NCI-H774 (cell line): ENCODE results near the gene ACSL5.
"Not testable (repeated sequence)": the region's sequence is repeated elsewhere in the genome, so short reads cannot be mapped to it uniquely, and the experiment has no call there.

ENCODE experiments used
- DNase-seq: peaks from one replicate; lab custom pipeline; 2025; lab: John Stamatoyannopoulos, UW

Gene ACSL5

DNA sequence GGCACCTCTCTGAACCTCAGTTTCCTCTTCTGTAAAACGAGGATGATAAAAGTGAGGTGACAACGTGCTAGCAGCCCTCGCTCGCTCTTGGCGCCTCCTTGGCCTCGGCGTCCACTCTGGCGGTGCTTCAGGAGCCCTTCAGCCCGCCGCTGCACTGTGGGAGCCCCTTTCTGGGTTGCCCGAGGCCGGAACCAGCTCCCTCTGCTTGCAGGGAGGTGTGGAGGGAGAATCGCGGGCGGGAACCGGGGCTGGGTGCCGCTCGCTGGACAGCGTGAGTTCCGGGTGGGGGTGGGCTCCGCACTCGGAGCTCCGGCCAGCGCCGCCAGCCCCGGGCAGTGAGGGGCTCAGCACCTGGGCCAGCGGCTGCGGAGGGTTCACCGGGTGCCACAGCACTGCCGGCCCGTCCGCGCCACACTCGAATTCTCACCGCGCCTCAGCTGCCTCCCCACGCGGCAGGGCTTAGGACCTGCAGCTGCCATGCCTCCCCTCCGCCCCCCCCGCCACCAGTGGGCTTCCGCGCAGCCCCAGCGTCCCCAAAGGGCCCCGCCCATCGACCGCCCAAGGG, 24.3 kb upstream of the ACSL5 start:
- DNase-seq: no peak

GRCh38 chr10:112351146-112351545, 22.8 kb upstream of the ACSL5 start:
- no peak for DNase-seq

- DNase-seq: no peak
These were observed 21.9 kb upstream of the ACSL5 start for GRCh38 chr10:112352044-112352443.

DNA sequence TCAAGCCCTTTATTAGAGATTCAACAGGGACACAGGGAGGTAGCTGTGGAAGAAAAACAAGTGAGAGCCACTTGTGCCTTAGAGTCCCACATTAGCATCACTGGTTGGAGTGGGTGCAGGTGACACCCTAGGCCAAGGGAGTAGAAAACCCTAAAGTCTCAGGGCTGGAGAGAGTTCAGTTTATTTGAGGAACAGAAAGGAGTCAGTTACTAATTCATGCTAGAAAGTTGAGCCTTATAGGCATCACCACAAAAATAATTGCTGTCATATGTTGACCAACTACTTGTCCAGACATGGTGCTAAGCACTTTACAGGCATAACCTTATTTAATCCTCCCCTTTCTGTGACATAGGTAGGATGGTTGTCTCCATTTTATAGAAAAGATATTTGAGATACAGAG, 20.9 kb upstream of the ACSL5 start:
- DNase-seq: no peak

GRCh38 chr10:112356686-112357085, 17.2 kb upstream of the ACSL5 start:
- no peak for DNase-seq

DNA sequence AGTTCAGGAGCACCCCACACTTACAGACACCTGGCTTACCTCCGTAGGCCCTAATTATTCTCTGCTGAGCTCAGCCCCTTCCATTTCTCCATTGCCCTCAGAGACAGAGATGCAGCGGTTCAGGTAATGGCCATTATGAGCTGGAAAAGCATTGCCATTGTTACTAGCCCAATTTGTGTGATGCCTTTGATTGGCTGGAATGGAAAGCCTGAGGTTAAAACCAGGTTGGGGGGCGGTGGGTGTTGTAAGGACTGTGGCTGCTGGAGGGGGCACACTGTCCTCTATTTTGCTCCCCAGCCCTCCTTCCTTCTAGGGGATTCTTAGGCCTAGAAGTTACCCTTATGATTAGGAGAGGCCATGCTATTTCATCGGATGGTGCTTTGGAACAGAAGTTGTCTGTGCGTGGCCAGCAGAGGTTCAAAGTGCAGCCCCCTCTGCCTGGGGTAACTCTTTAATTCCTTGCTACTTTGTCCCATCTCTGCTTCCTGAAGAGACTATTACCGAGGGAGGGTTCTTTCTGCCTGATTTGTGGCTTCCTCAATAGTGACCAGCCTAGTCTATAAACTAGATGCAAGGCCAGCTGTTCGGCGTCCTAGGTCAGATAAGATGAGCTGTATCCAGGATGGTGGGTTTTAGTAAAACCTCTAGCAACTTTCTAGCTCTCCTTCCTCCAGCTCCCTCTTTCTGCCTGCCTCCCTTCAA, 14.2 kb upstream of the ACSL5 start:
- no peak for DNase-seq

DNA sequence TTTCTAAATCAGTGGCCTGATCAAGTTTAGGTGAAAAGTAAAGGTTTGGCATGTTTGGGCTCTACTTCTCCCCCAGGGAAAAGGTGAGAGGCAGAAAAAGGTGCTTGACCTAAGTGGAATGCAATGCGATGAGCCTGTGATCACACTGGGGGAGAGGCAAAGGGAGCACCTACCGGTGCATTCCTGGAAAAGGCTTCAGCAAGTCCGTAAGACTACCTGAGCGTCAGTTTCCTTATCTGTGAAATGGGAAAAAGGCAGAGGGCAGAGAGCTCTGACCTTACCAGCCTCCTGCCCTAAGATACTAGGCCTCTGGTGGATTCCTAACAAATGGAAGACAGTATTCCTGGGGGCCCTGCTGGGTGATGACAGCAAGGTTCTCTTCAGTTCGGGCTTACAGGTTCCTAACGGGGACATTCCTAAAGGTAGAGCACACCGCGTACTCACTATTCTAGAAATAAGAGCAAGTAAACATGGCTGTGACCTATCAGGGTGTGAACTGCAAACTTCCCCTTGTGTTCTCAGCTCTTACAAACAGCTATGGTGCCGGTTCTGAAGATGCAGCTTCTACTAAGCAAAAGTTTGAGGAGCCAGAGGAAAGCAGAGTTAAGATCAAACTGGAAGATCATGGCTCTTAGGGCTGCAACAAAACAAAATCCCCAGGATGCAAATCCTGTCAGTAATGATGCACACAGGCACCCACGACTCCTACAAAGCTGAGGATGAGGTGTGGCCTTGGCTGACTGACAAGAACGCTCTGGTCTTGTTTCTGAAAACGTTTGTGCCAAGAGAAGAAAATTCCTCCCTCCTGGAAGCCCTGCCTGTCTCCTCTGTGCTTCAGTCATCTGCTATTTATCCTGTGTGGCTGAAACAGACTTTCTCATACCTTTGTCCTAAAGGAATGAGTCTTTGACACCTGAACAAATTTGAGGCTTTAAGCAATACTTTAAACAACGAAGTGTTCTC, 13.3 kb upstream of the ACSL5 start:
- no peak for DNase-seq

DNA sequence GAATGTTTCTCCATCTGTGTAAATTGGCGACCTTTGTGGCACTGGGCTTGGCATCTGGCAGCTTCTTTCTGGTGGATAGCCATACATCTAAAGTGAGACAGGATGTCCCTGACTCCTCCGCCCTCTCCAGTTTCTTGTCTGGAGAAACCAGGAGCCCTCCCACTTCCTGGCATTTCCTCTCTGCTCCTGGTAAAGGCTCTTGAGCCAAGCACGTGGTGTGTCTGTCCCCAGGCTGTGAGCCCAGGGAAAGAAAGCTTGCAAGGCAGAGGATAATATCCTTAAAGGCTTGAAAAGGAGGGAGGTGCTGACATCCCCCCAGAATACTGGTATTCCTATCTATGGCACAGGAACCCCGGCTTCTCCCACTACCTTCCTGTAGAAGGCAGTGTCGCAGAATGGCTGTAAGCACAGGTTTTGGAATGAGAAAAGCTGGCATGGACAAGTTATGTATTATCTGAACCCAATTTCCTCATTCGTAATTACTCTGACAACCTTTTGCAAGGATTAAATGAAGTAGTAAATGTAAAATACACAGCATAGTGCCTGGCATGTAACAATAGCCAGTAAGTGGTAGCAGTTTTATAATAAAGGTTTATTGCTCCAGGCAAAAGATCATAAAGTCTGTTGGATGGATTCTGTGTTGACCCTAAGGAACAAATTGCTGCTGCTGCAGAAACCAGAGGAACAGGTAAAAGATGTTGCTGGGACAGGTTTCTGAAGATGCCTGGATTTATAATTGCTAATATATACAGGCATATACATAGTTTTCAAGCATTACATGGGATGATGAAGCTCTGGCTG, 11.8 kb upstream of the ACSL5 start:
- DNase-seq: no peak

- no peak for DNase-seq
These were observed 11.1 kb upstream of the ACSL5 start for GRCh38 chr10:112362833-112363232.

DNA sequence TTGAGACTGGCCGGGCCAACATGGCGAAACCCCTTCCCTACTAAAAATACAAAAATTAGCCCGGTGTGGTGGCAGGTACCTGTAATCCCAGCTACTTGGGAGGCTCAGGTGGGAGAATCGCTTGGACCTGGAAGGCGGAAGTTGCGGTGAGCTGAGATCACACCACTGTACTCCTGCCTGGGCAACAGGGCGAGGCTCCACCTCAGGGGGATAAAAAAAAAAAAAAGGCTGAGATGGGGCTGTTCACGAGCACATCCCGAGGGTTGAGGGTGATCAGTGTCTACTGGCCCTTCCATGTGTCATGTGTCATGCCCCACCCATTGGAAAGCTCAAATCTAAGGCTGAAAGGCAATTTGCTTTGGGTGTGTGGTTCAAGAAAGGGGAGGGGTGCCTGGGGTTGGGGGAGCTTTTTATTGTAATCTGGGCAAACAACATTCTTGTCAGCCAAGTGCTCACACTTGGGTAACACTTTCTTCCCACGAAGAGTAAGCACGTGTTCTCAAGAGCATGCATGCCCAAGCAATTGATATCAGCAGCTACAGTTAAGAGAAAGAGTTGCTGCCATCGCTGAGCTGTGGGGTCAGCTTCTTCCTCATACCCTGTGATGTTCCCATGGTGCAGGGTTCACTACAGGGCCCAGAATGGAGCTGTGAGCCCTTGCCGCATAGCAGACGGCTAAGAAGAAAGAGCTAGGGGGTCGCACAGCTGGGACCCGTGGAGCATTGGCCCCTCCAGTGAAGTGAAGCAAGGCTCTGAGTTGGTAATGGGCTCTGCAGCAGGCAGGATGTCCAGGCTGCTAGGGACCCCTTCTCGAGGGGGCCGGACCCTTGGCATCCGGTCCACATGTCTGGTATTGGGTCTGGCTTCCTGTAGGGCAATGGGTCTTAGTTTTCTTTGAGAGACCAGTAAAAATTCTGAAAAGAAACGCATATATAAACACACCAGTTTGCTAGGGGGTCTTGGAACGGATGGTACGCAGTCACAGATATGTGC, 9.9 kb upstream of the ACSL5 start:
- DNase-seq: no peak

DNA sequence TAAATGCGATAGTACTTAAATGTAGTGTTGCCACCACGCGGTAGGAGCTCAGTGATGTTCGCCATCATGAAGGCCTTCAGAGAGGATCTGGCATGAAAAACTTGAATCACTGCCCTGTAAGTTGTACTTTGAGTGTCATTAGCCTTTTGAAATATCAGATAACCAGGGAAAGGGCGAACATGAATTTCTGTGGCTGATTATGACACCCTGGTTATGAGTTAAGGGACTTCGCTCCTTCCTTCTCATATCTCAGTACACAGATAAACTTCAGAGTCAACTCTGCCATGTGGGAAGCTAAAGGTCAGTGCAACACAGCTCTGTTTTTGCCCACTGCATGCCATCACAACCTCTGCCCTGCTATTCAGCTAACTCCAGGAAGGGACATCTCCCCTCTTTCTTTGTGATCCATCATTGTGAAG, 8.9 kb upstream of the ACSL5 start:
- no peak for DNase-seq

- DNase-seq: no peak
These were observed 8.5 kb upstream of the ACSL5 start for GRCh38 chr10:112365451-112365850.

- DNase-seq: no peak
These were observed 6.9 kb upstream of the ACSL5 start for GRCh38 chr10:112366992-112367391.

- DNase-seq: no peak
These were observed 6.4 kb upstream of the ACSL5 start for GRCh38 chr10:112367516-112367915.

DNA sequence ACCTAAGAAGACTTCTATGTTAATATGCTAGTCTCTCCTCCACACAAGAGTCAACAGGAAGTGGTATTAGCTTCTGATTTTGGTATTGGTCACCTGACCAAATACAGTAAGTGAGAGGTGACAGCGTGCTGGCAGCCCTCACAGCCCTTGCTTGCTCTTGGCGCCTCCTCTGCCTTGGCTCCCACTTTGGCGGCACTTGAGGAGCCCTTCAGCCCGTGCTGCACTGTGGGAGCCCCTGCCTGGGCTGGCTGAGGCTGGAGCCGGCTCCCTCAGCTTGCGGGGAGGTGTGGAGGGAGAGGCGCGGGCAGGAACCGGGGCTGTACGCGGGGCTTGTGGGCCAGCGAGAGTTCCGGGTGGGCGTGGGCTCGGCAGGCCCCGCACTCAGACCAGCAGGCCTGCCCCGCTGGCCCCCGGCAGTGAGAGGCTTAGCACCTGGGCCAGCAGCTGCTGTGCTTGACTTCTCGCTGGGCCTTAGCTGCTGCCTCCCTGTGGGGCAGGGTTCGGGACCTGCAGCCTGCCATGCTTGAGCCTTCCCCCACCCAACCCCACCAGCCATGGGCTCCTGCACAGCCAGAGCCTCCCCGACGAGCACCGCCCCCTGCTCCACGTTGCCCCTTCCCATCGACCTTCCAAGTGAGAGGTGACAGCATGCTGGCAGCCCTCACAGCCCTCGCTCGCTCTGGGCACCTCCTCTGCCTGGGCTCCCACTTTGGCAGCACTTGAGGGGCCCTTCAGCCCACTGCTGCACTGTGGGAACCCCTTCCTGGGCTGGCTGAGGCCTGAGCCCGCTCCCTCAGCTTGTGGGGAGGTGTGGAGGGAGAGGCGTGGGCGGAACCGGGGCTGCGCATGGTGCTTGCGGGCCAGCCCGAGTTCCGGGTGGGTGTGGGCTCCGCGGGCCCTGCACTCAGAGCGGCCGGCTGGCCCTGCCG, 4.2 kb upstream of the ACSL5 start:
- no peak for DNase-seq

- DNase-seq: no peak
These were observed 3.5 kb upstream of the ACSL5 start for GRCh38 chr10:112370424-112370819.

DNA sequence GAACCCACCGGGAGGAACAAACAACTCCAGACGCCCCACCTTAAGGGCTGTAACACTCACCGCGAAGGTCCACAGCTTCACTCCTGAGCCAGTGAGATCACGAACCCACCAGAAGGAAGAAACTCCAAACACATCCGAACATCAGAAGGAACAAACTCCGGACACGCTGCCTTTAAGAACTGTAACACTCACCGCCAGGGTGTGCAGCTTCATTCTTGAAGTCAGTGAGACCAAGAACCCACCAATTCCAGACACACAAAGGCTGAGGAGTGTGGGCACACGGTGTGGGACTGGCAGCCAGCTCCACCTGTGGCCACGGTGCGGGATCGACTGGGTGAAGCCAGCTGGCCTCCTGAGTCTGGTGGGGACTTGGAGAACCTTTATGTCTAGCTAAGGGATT, 2.6 kb upstream of the ACSL5 start:
- not testable (repeated sequence) for DNase-seq

DNA sequence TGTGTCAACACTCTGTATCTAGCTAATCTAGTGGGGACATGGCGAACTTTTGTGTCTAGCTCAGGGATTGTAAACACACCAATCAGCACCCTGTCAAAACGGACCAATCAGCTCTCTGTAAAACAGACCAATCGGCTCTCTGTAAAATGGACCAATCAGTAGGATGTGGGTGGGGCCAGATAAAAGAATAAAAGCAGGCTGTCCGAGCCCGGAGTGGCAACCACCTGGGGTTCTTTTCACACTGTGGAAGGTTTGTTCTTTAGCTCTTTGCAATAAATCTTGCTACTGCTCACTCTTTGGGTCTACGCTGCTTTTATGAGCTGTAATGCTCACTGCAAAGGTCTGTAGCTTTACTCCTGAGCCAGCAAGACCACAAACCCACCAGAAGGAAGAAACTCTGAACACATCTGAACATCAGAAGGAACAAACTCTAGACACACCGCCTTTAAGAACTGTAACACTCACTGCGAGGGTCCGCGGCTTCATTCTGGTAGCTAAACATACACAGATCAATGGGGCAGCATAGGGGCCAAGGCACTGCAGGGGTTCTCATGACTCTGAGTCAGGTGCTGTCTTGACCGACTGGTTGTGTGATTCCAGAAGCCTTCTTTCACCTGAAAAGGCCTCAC, 1.6 kb upstream of the ACSL5 start:
- DNase-seq: not testable (repeated sequence)
